Tibial nerve (tissue), 4 donors: ENCODE data around the gene TRO. TPM values are rescaled to one million over a fixed set of nuclear protein-coding genes. Genes with fewer than 3 reads are reported as not detected.
A peak's percentile ranks its signal among the peaks of the same experiment; 100 is the strongest.

Source experiments
- DNase-seq, 2 donors: peaks; one replicate each; pipeline ENCODE4 v3.0.0-alpha.2; 2019; ENCODE audit warnings: low spot score in 2 of 2
- H3K27ac ChIP-seq, 4 donors: fragments of 200-600 bp; sonication (generic) in 3 of 4; one replicate each; pipeline ENCODE4 v1.5.1; 2017 to 2019; ENCODE audit warnings: mild to moderate bottlenecking in 1 of 4
- H3K27me3 ChIP-seq, 2 donors: fragments of 200-600 bp; sonication (generic) in 1 of 2; one replicate each; pipeline versions ENCODE4 v1.5.1 to v1.6.0; 2017 to 2019
- H3K36me3 ChIP-seq, 3 donors: fragments of 200-600 bp; sonication (generic); one replicate each; pipeline ENCODE4 v1.5.1; 2018 to 2019
- H3K4me1 ChIP-seq, 4 donors: fragments of 200-600 bp; sonication (generic) in 3 of 4; one replicate each; pipeline ENCODE4 v1.5.1; 2017 to 2019
- H3K4me3 ChIP-seq, 4 donors: fragments of 200-600 bp; sonication (generic) in 3 of 4; one replicate each; pipeline ENCODE4 v1.5.1; 2017 to 2019; ENCODE audit warnings: mild to moderate bottlenecking in 1 of 4, moderate library complexity in 1 of 4
- H3K9me3 ChIP-seq, 4 donors: fragments of 200-600 bp; sonication (generic) in 3 of 4; one replicate each; pipeline ENCODE4 v1.5.1; 2017 to 2019
- CTCF ChIP-seq, 5 experiments: fragments of 200-600 bp in 3 of 5; fragments of 450-650 bp in 2 of 5; sonication (generic) in 3 of 5; IDR thresholded peaks; one replicate each; pipeline ENCODE4 v1.5.1; 2016 to 2019; ENCODE audit warnings: antibody characterized with exemption in 5 of 5, mild to moderate bottlenecking in 3 of 5, moderate library complexity in 2 of 5
- EP300 ChIP-seq, 2 donors: sonication (generic); formaldehyde crosslinking; IDR thresholded peaks; one replicate each; pipeline ENCODE4 v1.6.1; 2017; ENCODE audit warnings: antibody characterized with exemption in 2 of 2, mild to moderate bottlenecking in 1 of 2
- POLR2A ChIP-seq, 2 donors: fragments of 450-650 bp; IDR thresholded peaks; one replicate each; pipeline ENCODE4 v1.6.1; 2017; ENCODE audit warnings: antibody characterized with exemption in 2 of 2, mild to moderate bottlenecking in 2 of 2, moderate library complexity in 2 of 2
- WGBS, 2 donors: methylation state at CpG; one replicate each; pipeline ENCODE4 v1.1.5; 2018; 5-methylcytosine and 5-hydroxymethylcytosine counted together
- total RNA-seq, 4 donors: library from RNA; depleted of rRNA; stranded (reverse); fragments of >200 nt; gene quantifications; one replicate each; pipeline ENCODE4 v1.1.0, GENCODE V29; 2016

Gene TRO, protein sequence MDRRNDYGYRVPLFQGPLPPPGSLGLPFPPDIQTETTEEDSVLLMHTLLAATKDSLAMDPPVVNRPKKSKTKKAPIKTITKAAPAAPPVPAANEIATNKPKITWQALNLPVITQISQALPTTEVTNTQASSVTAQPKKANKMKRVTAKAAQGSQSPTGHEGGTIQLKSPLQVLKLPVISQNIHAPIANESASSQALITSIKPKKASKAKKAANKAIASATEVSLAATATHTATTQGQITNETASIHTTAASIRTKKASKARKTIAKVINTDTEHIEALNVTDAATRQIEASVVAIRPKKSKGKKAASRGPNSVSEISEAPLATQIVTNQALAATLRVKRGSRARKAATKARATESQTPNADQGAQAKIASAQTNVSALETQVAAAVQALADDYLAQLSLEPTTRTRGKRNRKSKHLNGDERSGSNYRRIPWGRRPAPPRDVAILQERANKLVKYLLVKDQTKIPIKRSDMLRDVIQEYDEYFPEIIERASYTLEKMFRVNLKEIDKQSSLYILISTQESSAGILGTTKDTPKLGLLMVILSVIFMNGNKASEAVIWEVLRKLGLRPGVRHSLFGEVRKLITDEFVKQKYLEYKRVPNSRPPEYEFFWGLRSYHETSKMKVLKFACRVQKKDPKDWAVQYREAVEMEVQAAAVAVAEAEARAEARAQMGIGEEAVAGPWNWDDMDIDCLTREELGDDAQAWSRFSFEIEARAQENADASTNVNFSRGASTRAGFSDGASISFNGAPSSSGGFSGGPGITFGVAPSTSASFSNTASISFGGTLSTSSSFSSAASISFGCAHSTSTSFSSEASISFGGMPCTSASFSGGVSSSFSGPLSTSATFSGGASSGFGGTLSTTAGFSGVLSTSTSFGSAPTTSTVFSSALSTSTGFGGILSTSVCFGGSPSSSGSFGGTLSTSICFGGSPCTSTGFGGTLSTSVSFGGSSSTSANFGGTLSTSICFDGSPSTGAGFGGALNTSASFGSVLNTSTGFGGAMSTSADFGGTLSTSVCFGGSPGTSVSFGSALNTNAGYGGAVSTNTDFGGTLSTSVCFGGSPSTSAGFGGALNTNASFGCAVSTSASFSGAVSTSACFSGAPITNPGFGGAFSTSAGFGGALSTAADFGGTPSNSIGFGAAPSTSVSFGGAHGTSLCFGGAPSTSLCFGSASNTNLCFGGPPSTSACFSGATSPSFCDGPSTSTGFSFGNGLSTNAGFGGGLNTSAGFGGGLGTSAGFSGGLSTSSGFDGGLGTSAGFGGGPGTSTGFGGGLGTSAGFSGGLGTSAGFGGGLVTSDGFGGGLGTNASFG (N-terminal part only)
- 10 to 100 TPM; 14.4 to 21.0 (median 17.9) TPM for total RNA-seq

DNA sequence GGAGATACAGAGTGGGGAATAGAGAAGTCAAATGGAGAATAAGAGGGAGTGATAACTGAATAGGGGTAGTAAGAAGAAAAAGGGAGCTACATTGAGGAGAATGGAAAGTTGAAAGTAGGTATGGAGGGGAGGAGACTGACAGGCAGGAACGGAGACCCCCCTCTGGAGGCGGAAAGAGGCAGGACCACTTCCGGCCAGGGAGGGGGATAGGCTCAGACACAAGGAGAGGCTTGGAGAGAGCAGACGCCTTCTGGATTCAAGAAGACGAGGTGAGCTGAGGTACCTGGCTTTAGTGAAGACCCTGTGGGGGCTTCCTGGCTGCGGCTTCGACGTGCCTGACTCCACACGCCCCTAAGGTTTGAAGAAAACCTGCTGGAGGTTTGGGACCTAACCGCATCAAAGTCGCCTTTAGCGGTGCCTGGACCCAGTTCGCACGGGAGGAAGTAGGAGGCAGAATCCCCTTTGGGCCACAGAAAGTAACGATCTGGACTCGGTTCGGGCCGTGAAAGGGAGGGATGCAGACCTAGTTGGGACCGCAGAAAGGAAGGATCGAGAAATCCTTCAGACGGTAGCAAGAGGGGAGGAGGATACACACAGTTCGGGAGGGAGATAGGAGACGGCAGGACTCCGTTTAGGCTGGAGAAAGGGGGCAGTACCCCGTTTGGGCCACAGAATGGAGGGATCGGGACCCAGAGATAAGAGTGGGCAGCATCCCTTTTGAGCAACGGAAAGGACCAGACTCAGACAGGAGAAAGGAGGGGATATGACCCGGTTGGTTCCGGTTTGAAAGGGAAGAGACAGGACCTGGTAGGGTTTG lies at the start of gene TRO:
TSS of gene TRO (plus strand) at position 215 of the 817 bp plus-strand sequence. CDS start 1,423 bp downstream, outside the sequence.
- WGBS, 2 donors, result 0 to 33% methylated on average over 29 of the region's 29 CpGs
- H3K9me3 ChIP-seq, result no peaks in the 10 kb centered on the region
- no peaks in the 10 kb centered on the region for H3K27me3 ChIP-seq
- H3K36me3 ChIP-seq, result no peaks in the 10 kb centered on the region
- no peak for DNase-seq
- H3K27ac ChIP-seq, result peak within 1 kb of the TSS; percentile 8 to 74 (median 18)
- no peak for TF ChIP-seq CTCF (IDR thresholded peaks at IDR 0.05)
- TF ChIP-seq POLR2A (IDR thresholded peaks at IDR 0.05), result no peak
- no peak for TF ChIP-seq EP300 (IDR thresholded peaks at IDR 0.05)
- peaks cover 0 to 4% (median 0%) of the 10 kb centered on the region in 4 donors for H3K4me1 ChIP-seq
- peak within 1 kb of the TSS; percentile 25 to 62 (median 45) for H3K4me3 ChIP-seq

DNA sequence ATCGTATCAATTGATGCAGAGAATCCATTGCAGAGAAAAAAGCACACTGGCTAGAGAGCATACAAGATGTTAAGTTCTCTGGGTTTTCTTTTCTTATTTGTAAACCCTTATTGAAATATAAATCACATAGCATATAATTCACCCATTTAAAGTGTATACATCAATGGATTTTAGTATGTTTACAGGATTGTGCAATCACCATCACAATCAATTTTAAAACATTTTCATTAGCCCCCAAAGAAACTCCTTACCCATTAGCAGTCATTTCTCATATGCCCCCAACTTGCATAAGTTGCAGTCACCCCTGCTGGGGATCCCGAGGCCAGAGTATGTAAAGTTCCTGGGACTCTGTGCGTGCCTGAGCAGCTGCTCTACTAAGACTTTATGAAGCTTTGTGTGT lies 34.9 kb upstream of the TRO start:
- Histone ChIP-seq H3K4me1 (no peaks in the 10 kb centered on the region), H3K36me3 (no peaks in the 10 kb centered on the region), H3K27me3 (no peaks in the 10 kb centered on the region), H3K9me3 (no peaks in the 10 kb centered on the region), H3K27ac (no peak overlapping the region), H3K4me3 (no peak overlapping the region)
- TF ChIP-seq CTCF (IDR thresholded peaks at IDR 0.05), result no peak
- no peak for TF ChIP-seq POLR2A (IDR thresholded peaks at IDR 0.05)
- TF ChIP-seq EP300 (IDR thresholded peaks at IDR 0.05), result no peak
- 67 to 76% methylated on average over 3 of the region's 3 CpGs for WGBS, 2 donors
- DNase-seq, result no peak

DNA sequence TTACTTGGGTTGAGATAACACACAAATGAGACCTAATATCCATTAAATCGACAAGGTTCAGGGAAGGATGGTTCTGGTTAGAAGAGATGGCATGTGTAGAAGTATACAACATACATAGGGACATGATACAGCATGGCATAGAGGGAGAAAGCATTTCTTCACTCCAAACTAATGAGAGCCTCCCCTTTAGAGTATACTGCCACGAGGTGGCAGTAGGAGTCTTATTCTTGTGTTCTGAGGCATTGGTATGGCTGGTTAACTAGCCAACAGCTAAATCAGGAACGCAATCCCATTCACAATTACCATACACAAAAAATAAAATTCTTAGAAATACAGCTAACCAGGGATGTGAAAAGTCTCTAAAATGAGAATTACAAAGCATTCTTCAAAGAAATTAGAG lies 29.1 kb upstream of the TRO start:
- H3K27ac ChIP-seq, result no peak overlapping the region
- TF ChIP-seq EP300 (IDR thresholded peaks at IDR 0.05) (no peak), CTCF (IDR thresholded peaks at IDR 0.05) (peak in 2 of 5 experiments; percentile 9 to 12), POLR2A (IDR thresholded peaks at IDR 0.05) (no peak)
- H3K4me3 ChIP-seq, result no peak overlapping the region
- no peaks in the 10 kb centered on the region for H3K9me3 ChIP-seq
- no peaks in the 10 kb centered on the region for H3K27me3 ChIP-seq
- H3K36me3 ChIP-seq, result no peaks in the 10 kb centered on the region
- peak in 1 of 2 donors; percentile 12 for DNase-seq
- no peaks in the 10 kb centered on the region for H3K4me1 ChIP-seq
- 19 to 32% methylated on average over 3 of the region's 3 CpGs for WGBS, 2 donors

GRCh38 chrX:54894159-54894558 lies 26.5 kb upstream of the TRO start:
- WGBS, 2 donors, result 53% methylated on average over 1 of the region's 1 CpG; no CpG with 5 or more reads in 1 of the 2 donors
- Histone ChIP-seq H3K4me3 (no peak overlapping the region), H3K27me3 (no peaks in the 10 kb centered on the region), H3K4me1 (no peaks in the 10 kb centered on the region), H3K9me3 (no peaks in the 10 kb centered on the region), H3K36me3 (no peaks in the 10 kb centered on the region), H3K27ac (no peak overlapping the region)
- no peak for DNase-seq
- TF ChIP-seq POLR2A (IDR thresholded peaks at IDR 0.05), result no peak
- no peak for TF ChIP-seq EP300 (IDR thresholded peaks at IDR 0.05)
- no peak for TF ChIP-seq CTCF (IDR thresholded peaks at IDR 0.05)
